Measurements from ENCODE around the gene PKP3.

DNA sequence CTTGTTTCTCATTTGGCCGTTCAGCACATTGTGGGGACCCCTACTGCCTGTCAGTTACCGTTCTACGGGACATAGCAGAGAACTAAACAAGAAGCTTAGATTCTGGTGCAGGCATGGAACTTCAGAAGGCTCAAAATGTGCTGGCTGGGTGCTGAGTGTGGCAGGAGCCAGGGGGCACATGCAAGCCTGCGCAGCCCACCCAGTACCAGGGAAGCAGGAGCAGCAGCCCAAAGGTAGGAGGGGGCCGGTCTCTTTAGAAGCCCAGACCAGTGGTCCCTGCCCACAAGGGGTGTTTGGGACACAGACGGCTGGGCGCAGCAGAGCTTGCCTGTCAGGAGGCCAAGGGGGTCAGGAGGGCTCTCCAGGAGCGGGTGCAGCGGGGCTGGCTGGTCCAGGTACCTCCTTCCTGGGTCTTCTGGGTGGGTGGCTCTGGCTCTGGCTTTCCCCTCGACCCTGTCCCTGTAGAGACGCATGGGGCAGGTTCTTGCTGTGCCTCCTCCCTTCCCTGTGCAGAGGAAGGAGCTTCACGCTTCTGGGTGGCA lies 58.3 kb downstream of the PKP3 start:
- TF ChIP-seq, protein P1, sequence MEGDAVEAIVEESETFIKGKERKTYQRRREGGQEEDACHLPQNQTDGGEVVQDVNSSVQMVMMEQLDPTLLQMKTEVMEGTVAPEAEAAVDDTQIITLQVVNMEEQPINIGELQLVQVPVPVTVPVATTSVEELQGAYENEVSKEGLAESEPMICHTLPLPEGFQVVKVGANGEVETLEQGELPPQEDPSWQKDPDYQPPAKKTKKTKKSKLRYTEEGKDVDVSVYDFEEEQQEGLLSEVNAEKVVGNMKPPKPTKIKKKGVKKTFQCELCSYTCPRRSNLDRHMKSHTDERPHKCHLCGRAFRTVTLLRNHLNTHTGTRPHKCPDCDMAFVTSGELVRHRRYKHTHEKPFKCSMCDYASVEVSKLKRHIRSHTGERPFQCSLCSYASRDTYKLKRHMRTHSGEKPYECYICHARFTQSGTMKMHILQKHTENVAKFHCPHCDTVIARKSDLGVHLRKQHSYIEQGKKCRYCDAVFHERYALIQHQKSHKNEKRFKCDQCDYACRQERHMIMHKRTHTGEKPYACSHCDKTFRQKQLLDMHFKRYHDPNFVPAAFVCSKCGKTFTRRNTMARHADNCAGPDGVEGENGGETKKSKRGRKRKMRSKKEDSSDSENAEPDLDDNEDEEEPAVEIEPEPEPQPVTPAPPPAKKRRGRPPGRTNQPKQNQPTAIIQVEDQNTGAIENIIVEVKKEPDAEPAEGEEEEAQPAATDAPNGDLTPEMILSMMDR (IDR thresholded peaks at IDR 0.05; ENCODE audit: insufficient read depth, low read length, poor library complexity, severe bottlenecking), result no peak
- no peak for TF ChIP-seq EZH2phosphoT487 (conservative IDR thresholded peaks at IDR 0.05; ENCODE audit: low read length)

Data from SU-DHL-6 (cell line).